ENCODE measurements around the gene VTCN1. TPM values are rescaled to one million over a fixed set of nuclear protein-coding genes. Genes with fewer than 3 reads are reported as not detected.

VTCN1 gene
- total and polyA plus RNA-seq, 5 experiments from 2014 or later = not detected

- Mint-ChIP-seq H3K27ac (no peak overlapping the region), H3K4me1 (no peaks in the 10 kb centered on the region), H3K4me3 (peak overlapping the region in 1 of 10 donors; percentile 20), H3K9me3 (peaks cover 0 to 4% (median 0%) of the 10 kb centered on the region in 9 donors), H3K36me3 (no peaks in the 10 kb centered on the region), H3K27me3 (peaks cover 7 to 15% (median 9%) of the 10 kb centered on the region in 5 donors)
- POLR2A ChIA-PET = no interaction called here
- ATAC-seq (no peak), DNase-seq (no peak)
These were observed 64.0 kb downstream of the VTCN1 start for GRCh38 chr1:117146575-117147340.

DNA sequence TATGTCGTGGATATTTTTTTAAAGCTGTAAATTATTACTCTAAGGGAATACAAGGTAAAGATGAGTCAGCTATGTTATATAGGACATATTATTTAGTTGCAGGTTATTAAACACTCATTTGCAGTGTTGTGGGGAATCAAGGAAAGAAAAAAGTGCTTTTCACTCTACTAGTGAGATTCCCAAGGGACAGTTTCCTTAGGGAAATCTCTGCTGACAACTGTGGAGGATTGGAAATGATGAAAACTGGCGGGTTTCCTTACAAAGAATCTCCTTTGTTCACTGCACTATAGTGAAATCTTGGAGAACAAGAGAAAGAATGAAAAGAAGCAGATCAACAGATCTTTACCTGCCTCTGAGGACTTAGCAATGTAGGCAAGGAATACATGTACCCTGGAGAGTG, 64.7 kb downstream of the VTCN1 start:
- Mint-ChIP-seq H3K9me3 (no peaks in the 10 kb centered on the region), H3K36me3 (no peaks in the 10 kb centered on the region), H3K4me3 (no peak overlapping the region), H3K27ac (no peak overlapping the region), H3K4me1 (no peaks in the 10 kb centered on the region), H3K27me3 (peaks cover 7 to 15% (median 9%) of the 10 kb centered on the region in 5 donors)
- DNase-seq (no peak), ATAC-seq (no peak)
- POLR2A ChIA-PET = no interaction called here

DNA sequence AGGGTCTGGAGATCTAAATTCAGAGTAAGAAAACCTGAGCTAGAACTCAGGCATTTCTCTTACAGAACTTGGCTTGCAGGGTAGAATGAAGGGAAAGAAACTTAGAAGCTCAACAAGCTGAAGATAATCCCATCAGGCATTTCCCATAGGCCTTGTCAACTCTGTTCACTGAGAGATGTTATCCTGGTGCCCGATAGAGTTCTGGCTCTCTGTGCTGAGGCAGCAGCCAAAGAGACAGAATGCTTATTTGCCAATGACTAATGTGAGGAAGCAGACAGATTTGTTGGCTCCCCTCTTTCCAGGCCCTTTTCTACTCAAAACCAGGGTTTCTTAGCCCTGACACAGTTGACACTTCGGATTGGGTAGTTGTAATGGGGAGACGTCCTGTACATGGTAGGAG, 66.9 kb downstream of the VTCN1 start:
- no peaks in the 10 kb centered on the region for H3K36me3 Mint-ChIP-seq
- peaks cover 7 to 14% (median 9%) of the 10 kb centered on the region in 5 donors for H3K27me3 Mint-ChIP-seq
- no peak overlapping the region for H3K27ac Mint-ChIP-seq
- no peaks in the 10 kb centered on the region for H3K9me3 Mint-ChIP-seq
- no peak overlapping the region for H3K4me3 Mint-ChIP-seq
- H3K4me1 Mint-ChIP-seq = no peaks in the 10 kb centered on the region
- DNase-seq = no peak
- ATAC-seq = no peak
- POLR2A ChIA-PET = no interaction called here

DNA sequence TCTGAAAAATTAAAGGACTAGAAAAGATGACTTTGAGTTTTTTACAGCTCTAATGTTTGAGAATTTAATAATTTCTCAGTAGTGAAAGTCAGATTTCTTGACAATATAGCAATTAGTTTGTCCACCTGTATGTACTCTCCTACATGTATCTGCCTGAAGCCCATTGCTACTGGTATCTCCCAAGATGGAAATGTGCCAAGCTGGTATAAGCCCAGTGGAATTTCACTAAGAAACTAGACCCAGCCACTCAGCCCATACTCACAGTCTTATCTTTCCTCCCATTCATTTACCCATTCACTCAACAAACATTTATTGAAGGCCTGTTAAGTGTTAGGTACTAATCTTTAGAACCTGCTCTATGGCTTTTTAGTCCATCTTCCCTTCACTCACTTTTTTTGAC, 67.6 kb downstream of the VTCN1 start:
- no peak for ATAC-seq
- no peak for DNase-seq
- H3K36me3 Mint-ChIP-seq = no peaks in the 10 kb centered on the region
- H3K9me3 Mint-ChIP-seq = no peaks in the 10 kb centered on the region
- POLR2A ChIA-PET = no interaction called here
- no peaks in the 10 kb centered on the region for H3K4me1 Mint-ChIP-seq
- peaks cover 7 to 14% (median 9%) of the 10 kb centered on the region in 5 donors for H3K27me3 Mint-ChIP-seq
- H3K4me3 Mint-ChIP-seq = no peak overlapping the region
- H3K27ac Mint-ChIP-seq = no peak overlapping the region

GRCh38 chr1:117142200-117142599, 68.5 kb downstream of the VTCN1 start:
- Mint-ChIP-seq H3K4me3 (no peak overlapping the region), H3K36me3 (no peaks in the 10 kb centered on the region), H3K27me3 (peaks cover 7 to 14% (median 9%) of the 10 kb centered on the region in 5 donors), H3K9me3 (no peaks in the 10 kb centered on the region), H3K27ac (no peak overlapping the region), H3K4me1 (no peaks in the 10 kb centered on the region)
- ATAC-seq = no peak
- no peak for DNase-seq
- POLR2A ChIA-PET = no interaction called here

DNA sequence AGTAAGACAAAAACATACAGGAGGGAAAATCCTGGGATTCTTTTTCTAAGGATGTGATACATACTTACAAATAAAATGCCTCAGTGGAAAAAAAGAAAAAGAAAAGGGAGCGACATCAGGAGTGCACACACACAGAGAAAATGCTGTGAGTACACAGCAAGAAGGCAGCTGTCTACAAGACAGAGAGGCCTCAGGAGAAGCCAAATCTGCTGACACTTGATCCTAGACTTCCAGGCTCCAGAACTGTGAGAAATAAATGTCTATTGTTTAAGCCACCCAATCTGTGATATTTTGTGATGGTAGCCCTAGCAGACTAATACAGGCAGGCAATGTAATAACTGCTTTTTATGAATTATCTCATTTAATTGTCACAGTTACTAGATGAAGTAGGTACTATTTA, 72.2 kb downstream of the VTCN1 start:
- POLR2A ChIA-PET = no interaction called here
- Mint-ChIP-seq H3K4me1 (no peaks in the 10 kb centered on the region), H3K27me3 (peaks cover 3 to 16% (median 4%) of the 10 kb centered on the region in 5 donors), H3K4me3 (no peak overlapping the region), H3K27ac (no peak overlapping the region), H3K36me3 (no peaks in the 10 kb centered on the region), H3K9me3 (no peaks in the 10 kb centered on the region)
- DNase-seq (no peak), ATAC-seq (no peak)

DNA sequence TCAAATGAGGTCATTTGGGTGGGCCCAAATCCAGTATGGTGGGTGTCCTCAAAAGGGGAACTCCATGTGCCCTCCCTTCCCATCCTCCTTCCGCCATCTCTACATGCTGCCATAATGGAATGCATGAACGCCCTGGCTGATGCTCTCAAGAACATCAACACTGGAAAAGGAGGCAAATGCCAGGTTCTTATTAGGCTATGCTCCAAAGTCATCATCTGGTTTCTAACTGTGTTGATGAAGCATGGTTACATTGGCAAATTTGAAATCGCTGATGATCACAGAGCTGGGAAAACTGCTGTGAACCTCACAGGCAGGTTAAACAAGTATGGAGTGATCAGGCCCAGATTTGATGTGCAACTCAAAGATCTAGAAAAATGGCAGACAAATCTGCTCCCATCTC, 72.6 kb downstream of the VTCN1 start:
- H3K27me3 Mint-ChIP-seq = peaks cover 4 to 16% (median 6%) of the 10 kb centered on the region in 5 donors

DNA sequence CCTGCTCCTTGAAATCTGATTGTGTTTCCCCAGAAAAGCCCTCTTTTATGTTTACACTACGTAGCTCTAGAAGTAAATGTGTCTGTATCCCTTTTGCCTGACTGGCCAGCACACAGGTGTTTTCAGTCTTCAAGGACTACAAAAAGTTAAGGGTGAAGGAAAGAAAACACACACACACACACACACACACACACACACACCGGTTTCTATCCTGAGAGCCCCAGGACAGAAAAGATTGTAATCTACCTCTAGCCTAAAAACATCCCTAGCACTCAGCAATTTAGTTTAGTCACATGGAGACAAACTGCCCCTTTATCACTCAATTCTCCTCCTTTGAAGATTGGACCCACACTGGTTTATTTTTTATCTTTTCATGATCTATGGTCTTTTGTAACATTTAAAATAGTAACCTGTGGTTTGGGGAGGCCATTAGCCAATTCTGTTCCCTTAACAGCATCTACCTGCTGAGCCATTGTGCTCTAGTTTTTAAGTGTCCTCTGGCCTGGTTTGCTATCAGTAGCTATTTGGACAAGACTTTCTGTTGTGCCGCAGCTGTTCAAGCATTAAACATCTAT, 73.4 kb downstream of the VTCN1 start:
- no peaks in the 10 kb centered on the region for H3K36me3 Mint-ChIP-seq
- H3K27me3 Mint-ChIP-seq = peaks cover 4 to 16% (median 6%) of the 10 kb centered on the region in 5 donors
- POLR2A ChIA-PET = no interaction called here
- no peaks in the 10 kb centered on the region for H3K9me3 Mint-ChIP-seq
- no peak for ATAC-seq
- H3K4me1 Mint-ChIP-seq = no peaks in the 10 kb centered on the region
- no peak overlapping the region for H3K4me3 Mint-ChIP-seq
- no peak for DNase-seq
- no peak overlapping the region for H3K27ac Mint-ChIP-seq

More for the DNA sequence above, 72.6 kb downstream of the VTCN1 start:
- Mint-ChIP-seq H3K4me3 (no peak overlapping the region), H3K4me1 (no peaks in the 10 kb centered on the region), H3K36me3 (no peaks in the 10 kb centered on the region), H3K27ac (no peak overlapping the region), H3K9me3 (no peaks in the 10 kb centered on the region)
- DNase-seq = no peak
- ATAC-seq = no peak
- POLR2A ChIA-PET = no interaction called here

GRCh38 chr1:117136749-117137148, 74.0 kb downstream of the VTCN1 start:
- DNase-seq = no peak
- Mint-ChIP-seq H3K27me3 (peaks cover 4 to 16% (median 6%) of the 10 kb centered on the region in 5 donors), H3K36me3 (no peaks in the 10 kb centered on the region), H3K4me1 (no peaks in the 10 kb centered on the region), H3K9me3 (no peaks in the 10 kb centered on the region), H3K27ac (no peak overlapping the region), H3K4me3 (no peak overlapping the region)
- ATAC-seq = no peak
- POLR2A ChIA-PET = no interaction called here

DNA sequence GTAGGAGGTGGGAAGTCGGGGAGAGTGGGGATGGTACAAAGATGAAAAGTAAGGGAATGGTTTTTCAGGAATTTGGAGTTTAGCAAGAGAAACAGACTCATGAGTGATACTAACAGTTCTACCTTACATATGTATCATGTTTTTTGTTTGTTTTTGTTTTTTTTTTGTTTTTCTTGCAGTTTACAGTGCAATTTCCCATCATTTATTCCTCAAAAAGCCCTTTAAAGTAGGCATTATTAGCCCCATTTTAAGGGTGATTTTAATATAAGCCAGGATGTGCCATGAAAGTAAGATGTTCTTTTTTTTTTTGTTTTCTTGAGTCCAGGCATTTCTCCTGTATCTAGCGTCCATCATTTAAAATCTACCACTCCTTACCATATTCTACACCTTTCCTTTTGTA, 75.4 kb downstream of the VTCN1 start:
- H3K4me1 Mint-ChIP-seq = no peaks in the 10 kb centered on the region
- H3K27me3 Mint-ChIP-seq = peaks cover 4 to 16% (median 6%) of the 10 kb centered on the region in 5 donors
- no peak for DNase-seq
- no peak for ATAC-seq
- no peak overlapping the region for H3K4me3 Mint-ChIP-seq
- H3K27ac Mint-ChIP-seq = no peak overlapping the region
- H3K9me3 Mint-ChIP-seq = no peaks in the 10 kb centered on the region
- POLR2A ChIA-PET = no interaction called here
- no peaks in the 10 kb centered on the region for H3K36me3 Mint-ChIP-seq

DNA sequence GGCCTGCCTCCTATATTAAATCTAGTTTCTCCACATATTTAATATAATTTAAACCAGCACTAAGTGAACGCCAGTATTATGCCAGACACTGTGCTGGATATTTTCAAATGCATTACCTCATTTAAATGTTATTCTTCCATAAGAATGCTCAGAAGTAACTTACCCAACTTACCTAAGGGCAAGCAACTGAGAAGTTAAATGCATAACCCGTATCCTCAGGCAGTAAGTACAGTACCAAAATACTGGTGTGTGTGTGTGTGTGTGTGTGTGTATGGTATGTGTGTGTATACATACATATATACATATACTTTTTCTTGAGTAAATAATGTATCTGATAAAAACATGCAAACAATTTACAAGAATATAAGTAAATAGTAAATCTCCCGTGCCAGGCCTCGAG, 80.2 kb downstream of the VTCN1 start:
- POLR2A ChIA-PET = no interaction called here
- no peaks in the 10 kb centered on the region for H3K36me3 Mint-ChIP-seq
- ATAC-seq = no peak
- no peak overlapping the region for H3K4me3 Mint-ChIP-seq
- DNase-seq = no peak
- H3K27me3 Mint-ChIP-seq = peaks cover 4 to 21% (median 11%) of the 10 kb centered on the region in 5 donors
- peaks cover 0 to 3% (median 1%) of the 10 kb centered on the region in 4 donors for H3K4me1 Mint-ChIP-seq
- no peaks in the 10 kb centered on the region for H3K9me3 Mint-ChIP-seq
- no peak overlapping the region for H3K27ac Mint-ChIP-seq

DNA sequence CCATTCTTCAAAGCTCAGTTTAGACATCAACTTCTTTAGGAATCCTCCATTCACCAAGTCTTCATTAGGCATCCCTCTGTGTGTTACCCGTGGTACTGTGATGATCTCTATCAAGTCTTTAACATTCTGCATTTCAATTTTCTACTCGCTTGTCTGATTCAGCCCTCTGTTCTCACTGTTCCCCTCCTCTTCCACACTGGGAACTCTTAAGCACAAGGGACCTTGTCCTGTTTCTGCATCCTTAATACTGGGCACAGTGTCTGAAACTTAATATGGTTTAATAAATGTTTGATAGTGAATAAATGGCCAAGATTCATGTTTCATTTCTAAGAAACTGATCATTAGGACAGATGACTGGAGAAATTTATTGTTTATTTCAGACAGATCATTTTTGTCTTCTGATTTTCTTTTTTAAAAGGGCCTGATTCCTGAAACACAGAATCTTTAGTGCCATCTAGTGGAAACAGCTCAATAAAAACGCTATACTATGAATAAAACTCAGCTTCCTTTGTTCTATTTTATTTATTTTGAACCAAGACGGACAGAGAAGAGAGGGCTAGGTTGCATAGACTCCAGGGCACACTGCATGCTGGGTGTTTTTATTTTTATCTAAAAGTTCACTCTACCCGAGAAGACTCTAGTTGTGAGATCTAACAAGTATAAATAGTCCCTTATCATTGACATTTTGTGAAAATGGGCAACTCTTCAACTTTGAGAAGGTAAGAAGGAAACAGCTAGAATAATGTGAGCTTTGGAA, 82.2 kb downstream of the VTCN1 start:
- Mint-ChIP-seq H3K4me3 (no peak overlapping the region), H3K36me3 (no peaks in the 10 kb centered on the region), H3K27ac (no peak overlapping the region), H3K4me1 (peaks cover 0 to 3% (median 1%) of the 10 kb centered on the region in 4 donors), H3K27me3 (peaks cover 0 to 14% (median 7%) of the 10 kb centered on the region in 5 donors), H3K9me3 (no peaks in the 10 kb centered on the region)
- POLR2A ChIA-PET = interaction anchor here (0.7 to 1.3 kb wide), 2 partner anchors 68 to 559 kb away, joined by 3 to 6 read pairs; partner anchors contain the start of gene TTF2
- DNase-seq (peak in 3 of 10 donors; percentile 32 to 36 (median 36)), ATAC-seq (peak; percentile 28 to 67)

DNA sequence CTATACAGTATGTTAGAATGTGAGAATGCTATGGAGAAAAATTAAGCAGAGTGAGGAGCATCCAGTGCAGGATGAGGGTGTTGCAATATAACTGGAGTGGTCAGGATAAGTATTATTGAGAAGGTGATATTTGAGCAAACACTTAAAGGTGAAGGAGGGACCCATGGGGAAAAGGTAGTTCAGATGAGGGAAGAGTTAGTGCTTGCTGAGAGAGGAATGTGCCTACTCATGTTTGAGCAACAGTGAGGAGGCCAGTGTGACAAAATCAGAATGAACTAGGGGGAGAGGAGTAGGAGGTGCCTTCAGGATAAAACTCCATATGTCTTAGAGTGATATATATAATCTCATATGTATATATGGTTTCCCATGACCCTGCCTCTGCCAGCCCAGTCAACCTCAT, 82.9 kb downstream of the VTCN1 start:
- POLR2A ChIA-PET = interaction anchor here (0.6 kb wide), 1 partner anchor 549 kb away, joined by 3 read pairs; no protein-coding TSS in a partner anchor
- Mint-ChIP-seq H3K4me3 (no peak overlapping the region), H3K9me3 (no peaks in the 10 kb centered on the region)

More for the DNA sequence above, 82.9 kb downstream of the VTCN1 start:
- H3K36me3 Mint-ChIP-seq = no peaks in the 10 kb centered on the region
- H3K27me3 Mint-ChIP-seq = peaks cover 0 to 18% (median 4%) of the 10 kb centered on the region in 5 donors
- no peak overlapping the region for H3K27ac Mint-ChIP-seq
- peaks cover 0 to 5% (median 2%) of the 10 kb centered on the region in 4 donors for H3K4me1 Mint-ChIP-seq
- no peak for DNase-seq
- no peak for ATAC-seq
